NCI-H2196 (cell line): ENCODE data around the gene SLTM.
"Not testable (repeated sequence)": the region's sequence is repeated elsewhere in the genome, so short reads cannot be mapped to it uniquely, and the experiment has no call there.

Experiments used
- DNase-seq: peaks from one replicate; lab custom pipeline; 2025; ENCODE audit not compliant: unreplicated experiment; lab: John Stamatoyannopoulos, UW

Gene SLTM

GRCh38 chr15:58877999-58878825 is 55.3 kb downstream of the SLTM start:
- no peak for DNase-seq

GRCh38 chr15:58876306-58877106 is 57.0 kb downstream of the SLTM start:
- DNase-seq: no peak

- no peak for DNase-seq
These were observed 58.1 kb downstream of the SLTM start for GRCh38 chr15:58875343-58875742.

- no peak for DNase-seq
These were observed 60.2 kb downstream of the SLTM start for GRCh38 chr15:58873267-58873666.

GRCh38 chr15:58870451-58870850 is 63.0 kb downstream of the SLTM start:
- no peak for DNase-seq

GRCh38 chr15:58867926-58868325 is 65.6 kb downstream of the SLTM start:
- DNase-seq: no peak

- no peak for DNase-seq
These were observed 68.0 kb downstream of the SLTM start for GRCh38 chr15:58865425-58865880.

- DNase-seq: no peak
These were observed 68.7 kb downstream of the SLTM start for GRCh38 chr15:58864602-58865424.

- no peak for DNase-seq
These were observed 71.2 kb downstream of the SLTM start for GRCh38 chr15:58862326-58862725.

- DNase-seq: not testable (repeated sequence)
These were observed 76.9 kb downstream of the SLTM start for GRCh38 chr15:58856621-58857020.

GRCh38 chr15:58856086-58856485 is 77.4 kb downstream of the SLTM start:
- DNase-seq: no peak

- no peak for DNase-seq
These were observed 78.9 kb downstream of the SLTM start for GRCh38 chr15:58854593-58854992.

- DNase-seq: no peak
These were observed 81.1 kb downstream of the SLTM start for GRCh38 chr15:58852347-58852746.

- DNase-seq: not testable (repeated sequence)
These were observed 82.3 kb downstream of the SLTM start for GRCh38 chr15:58851205-58851604.

GRCh38 chr15:58842713-58843396 is 90.6 kb downstream of the SLTM start:
- no peak for DNase-seq

GRCh38 chr15:58840048-58840447 is 93.4 kb downstream of the SLTM start:
- DNase-seq: no peak

- no peak for DNase-seq
These were observed 94.0 kb downstream of the SLTM start for GRCh38 chr15:58839485-58839884.

GRCh38 chr15:58833681-58834426 is 99.6 kb downstream of the SLTM start:
- not testable (repeated sequence) for DNase-seq

- no peak for DNase-seq
These were observed 102.9 kb downstream of the SLTM start for GRCh38 chr15:58830556-58830955.
